HG03378 (cell line): ENCODE data around the gene SAP130.
A peak's percentile ranks its signal among the peaks of the same experiment; 100 is the strongest.

Source experiments
- ATAC-seq: cut with Tn5 transposase; IDR thresholded peaks from one replicate; pipeline ENCODE4 v1.9.1; 2021; ENCODE audit warnings: mild to moderate bottlenecking, moderate library complexity; ENCODE audit not compliant: unreplicated experiment

SAP130 gene

GRCh38 chr2:128027801-128028667, at the start of gene SAP130:
TSS of gene SAP130 (minus strand) at chr2:128028059. CDS start at chr2:128026292, 1,767 bp downstream.
- ATAC-seq = peak; percentile 76

GRCh38 chr2:128076461-128077106, 48.7 kb upstream of the SAP130 start:
- no peak for ATAC-seq

- no peak for ATAC-seq
Measured at GRCh38 chr2:128073278-128073677, 45.4 kb upstream of the SAP130 start.

GRCh38 chr2:128069769-128070168, 41.9 kb upstream of the SAP130 start:
- ATAC-seq = no peak

- no peak for ATAC-seq
Measured at GRCh38 chr2:128064353-128064752, 36.5 kb upstream of the SAP130 start.

GRCh38 chr2:128062571-128062970, 34.7 kb upstream of the SAP130 start:
- ATAC-seq = no peak

GRCh38 chr2:128058114-128058513, 30.3 kb upstream of the SAP130 start:
- ATAC-seq = no peak

- no peak for ATAC-seq
Measured at GRCh38 chr2:128057334-128057733, 29.5 kb upstream of the SAP130 start.

- no peak for ATAC-seq
Measured at GRCh38 chr2:128054104-128054885, 26.4 kb upstream of the SAP130 start.

GRCh38 chr2:128053331-128053730, 25.5 kb upstream of the SAP130 start:
- ATAC-seq = no peak

GRCh38 chr2:128043041-128043440, 15.2 kb upstream of the SAP130 start:
- ATAC-seq = no peak

- ATAC-seq = no peak
Measured at GRCh38 chr2:128041561-128041960, 13.7 kb upstream of the SAP130 start.

GRCh38 chr2:128040166-128040771, 12.4 kb upstream of the SAP130 start:
- no peak for ATAC-seq

- no peak for ATAC-seq
Measured at GRCh38 chr2:128039535-128039934, 11.7 kb upstream of the SAP130 start.

GRCh38 chr2:128038411-128038810, 10.6 kb upstream of the SAP130 start:
- no peak for ATAC-seq

GRCh38 chr2:128037649-128038048, 9.8 kb upstream of the SAP130 start:
- ATAC-seq = no peak

GRCh38 chr2:128036748-128037607, 9.1 kb upstream of the SAP130 start:
- ATAC-seq = no peak

- ATAC-seq = no peak
Measured at GRCh38 chr2:128032092-128032491, 4.2 kb upstream of the SAP130 start.

GRCh38 chr2:128028668-128029054, 802 bp upstream of the SAP130 start:
- no peak for ATAC-seq

- ATAC-seq = peak; percentile 65
Measured at GRCh38 chr2:128027278-128027800, 520 bp downstream of the SAP130 start.
